KOPT-K1 (cell line): ENCODE data around the gene SCYGR3.

Source experiments
- H3K27ac ChIP-seq: fragments of 200-600 bp; sonication (generic); 2 replicates; pipeline ENCODE4 v1.5.1; 2016; ENCODE audit warnings: antibody characterized with exemption, mild to moderate bottlenecking, low read depth, low read length; ENCODE audit not compliant: poor library complexity, severe bottlenecking
- H3K36me3 ChIP-seq: fragments of 200-600 bp; sonication (generic); 2 replicates; pipeline ENCODE4 v1.5.1; 2017; ENCODE audit warnings: antibody characterized with exemption, mild to moderate bottlenecking, low read length, moderate library complexity; ENCODE audit not compliant: insufficient read depth
- H3K9me3 ChIP-seq: fragments of 200-600 bp; sonication (generic); 2 replicates; pipeline ENCODE4 v1.5.1; 2017; ENCODE audit warnings: antibody characterized with exemption, low read length, mild to moderate bottlenecking; ENCODE audit not compliant: insufficient read depth, poor library complexity, severe bottlenecking

SCYGR3 gene

GRCh38 chr2:227625420-227625819, 10.8 kb upstream of the SCYGR3 start:
- H3K9me3 ChIP-seq, result no peaks in the 10 kb centered on the region
- H3K36me3 ChIP-seq, result no peaks in the 10 kb centered on the region
- no peak overlapping the region for H3K27ac ChIP-seq

- no peaks in the 10 kb centered on the region for H3K36me3 ChIP-seq
- H3K27ac ChIP-seq, result no peak overlapping the region
- H3K9me3 ChIP-seq, result no peaks in the 10 kb centered on the region
Measured at GRCh38 chr2:227623226-227623625, 8.6 kb upstream of the SCYGR3 start.

GRCh38 chr2:227617316-227618230, 2.9 kb upstream of the SCYGR3 start, which contains the start of gene SCYGR4:
Gene SCYGR4 (plus strand): TSS chr2:227617498. CDS start chr2:227617498, 0 bp downstream.
- H3K9me3 ChIP-seq, result no peaks in the 10 kb centered on the region
- H3K36me3 ChIP-seq, result no peaks in the 10 kb centered on the region
- no peak within 1 kb of the TSS for H3K27ac ChIP-seq

- Histone ChIP-seq H3K27ac (no peak overlapping the region), H3K36me3 (no peaks in the 10 kb centered on the region), H3K9me3 (no peaks in the 10 kb centered on the region)
Measured at GRCh38 chr2:227616631-227617030, 2.0 kb upstream of the SCYGR3 start.

- Histone ChIP-seq H3K36me3 (no peaks in the 10 kb centered on the region), H3K9me3 (no peaks in the 10 kb centered on the region), H3K27ac (no peak overlapping the region)
Measured at GRCh38 chr2:227615906-227616305, 1.3 kb upstream of the SCYGR3 start.

- no peak overlapping the region for H3K27ac ChIP-seq
- no peaks in the 10 kb centered on the region for H3K36me3 ChIP-seq
- H3K9me3 ChIP-seq, result no peaks in the 10 kb centered on the region
Measured at GRCh38 chr2:227615181-227615580, 541 bp upstream of the SCYGR3 start.

- no peaks in the 10 kb centered on the region for H3K9me3 ChIP-seq
- H3K27ac ChIP-seq, result no peak overlapping the region
- no peaks in the 10 kb centered on the region for H3K36me3 ChIP-seq
Measured at GRCh38 chr2:227614246-227614645, 394 bp downstream of the SCYGR3 start.

GRCh38 chr2:227613272-227613660, 1.4 kb downstream of the SCYGR3 start:
- H3K27ac ChIP-seq, result no peak overlapping the region
- H3K9me3 ChIP-seq, result peaks cover 5% of the 10 kb centered on the region
- no peaks in the 10 kb centered on the region for H3K36me3 ChIP-seq

GRCh38 chr2:227612546-227613271, 1.9 kb downstream of the SCYGR3 start:
- no peaks in the 10 kb centered on the region for H3K36me3 ChIP-seq
- no peak overlapping the region for H3K27ac ChIP-seq
- H3K9me3 ChIP-seq, result peaks cover 5% of the 10 kb centered on the region

- peaks cover 5% of the 10 kb centered on the region for H3K9me3 ChIP-seq
- no peak overlapping the region for H3K27ac ChIP-seq
- no peaks in the 10 kb centered on the region for H3K36me3 ChIP-seq
Measured at GRCh38 chr2:227610123-227610522, 4.5 kb downstream of the SCYGR3 start.

- Histone ChIP-seq H3K27ac (no peak overlapping the region), H3K9me3 (peaks cover 5% of the 10 kb centered on the region), H3K36me3 (no peaks in the 10 kb centered on the region)
Measured at GRCh38 chr2:227608561-227609338, 5.9 kb downstream of the SCYGR3 start.

GRCh38 chr2:227607941-227608340, 6.7 kb downstream of the SCYGR3 start:
- Histone ChIP-seq H3K36me3 (no peaks in the 10 kb centered on the region), H3K27ac (no peak overlapping the region), H3K9me3 (peaks cover 5% of the 10 kb centered on the region)

- H3K9me3 ChIP-seq, result peaks cover 5% of the 10 kb centered on the region
- H3K36me3 ChIP-seq, result no peaks in the 10 kb centered on the region
- no peak overlapping the region for H3K27ac ChIP-seq
Measured at GRCh38 chr2:227606476-227606875, 8.2 kb downstream of the SCYGR3 start.

GRCh38 chr2:227602358-227602757, 12.3 kb downstream of the SCYGR3 start:
- Histone ChIP-seq H3K36me3 (no peaks in the 10 kb centered on the region), H3K27ac (no peak overlapping the region), H3K9me3 (no peaks in the 10 kb centered on the region)
